ENCODE measurements around the gene SRSF5. TPM values are rescaled to one million over a fixed set of nuclear protein-coding genes. Genes with fewer than 3 reads are reported as not detected.

Gene SRSF5
- total RNA-seq, 1 experiment from 2014 or later = 389 TPM

DNA sequence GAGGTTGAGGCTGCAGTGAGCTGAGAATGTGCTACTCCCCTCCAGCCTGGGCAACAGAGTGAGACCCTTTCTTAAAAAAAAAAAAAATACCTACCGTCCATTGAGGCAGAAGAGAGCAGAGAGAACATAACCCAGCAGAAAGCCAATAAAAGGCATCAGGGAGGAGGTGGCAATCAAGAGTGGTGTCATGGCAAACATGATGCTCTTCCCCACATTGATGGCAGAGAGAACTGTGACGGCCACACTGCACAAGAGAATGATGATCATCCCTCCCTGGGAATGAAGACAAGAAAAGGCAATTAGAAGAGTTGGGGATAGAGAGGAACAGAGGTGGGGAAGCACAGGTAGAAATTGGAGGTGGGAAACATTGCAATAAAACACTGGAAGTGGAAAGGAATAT lies 12.1 kb downstream of the SRSF5 start:
- no peak overlapping the region for H2BK12ac ChIP-seq (ENCODE audit: insufficient read length, low read depth, low read length)
- H3K14ac ChIP-seq (ENCODE audit: insufficient read depth, low read length) = no peak overlapping the region
- H3K23me2 ChIP-seq (ENCODE audit: insufficient read length, low read depth, low read length, poor library complexity, severe bottlenecking) = no peaks in the 10 kb centered on the region
- H3K4me2 ChIP-seq (ENCODE audit: insufficient read depth, insufficient read length, low read length) = no peak overlapping the region
- no peaks in the 10 kb centered on the region for H3K79me1 ChIP-seq (ENCODE audit: insufficient read depth, low read depth, low read length, poor library complexity, severe bottlenecking)
- no peak overlapping the region for H3K4ac ChIP-seq (ENCODE audit: low read depth, low read length)
- no peak overlapping the region for H3K4me3 Mint-ChIP-seq
- no peaks in the 10 kb centered on the region for H4K20me1 ChIP-seq (ENCODE audit: control insufficient read depth, insufficient read depth, insufficient read length)
- no peak overlapping the region for H2BK5ac ChIP-seq (ENCODE audit: insufficient read length, low read length)
- no peak overlapping the region for H2BK20ac ChIP-seq (ENCODE audit: low read depth, low read length, poor library complexity, severe bottlenecking)
- no peak overlapping the region for H2AK5ac ChIP-seq (ENCODE audit: insufficient read length, low read length)
- peak overlapping the region in 1 of 3 experiments; percentile 1; a peak in 1 of 7 replicates for H3K27ac Mint-ChIP-seq
- no CpG with 5 or more reads among the region's 2 CpGs for WGBS (ENCODE audit: extremely low coverage, insufficient read length, low lambda C conversion rate)
- H4K91ac ChIP-seq (ENCODE audit: insufficient read length, low read depth, low read length) = no peak overlapping the region
- no peak for TF ChIP-seq CTCF (conservative IDR thresholded peaks at IDR 0.05)
- no peak overlapping the region for H3K27ac ChIP-seq (ENCODE audit: insufficient read length, low read depth, low read length)
- no peak overlapping the region for H3T11ph ChIP-seq (ENCODE audit: low read length)
- H3K27me3 Mint-ChIP-seq (ENCODE audit: low read depth) = no peaks in the 10 kb centered on the region
- H3K9ac ChIP-seq (ENCODE audit: extremely low read depth, insufficient read length, low read length) = no peak overlapping the region
- no peak overlapping the region for H3K23ac ChIP-seq (ENCODE audit: insufficient read length, low read depth, low read length)
- no peak overlapping the region for H2BK15ac ChIP-seq (ENCODE audit: low read depth, low read length)
- H3K9me3 Mint-ChIP-seq = no peaks in the 10 kb centered on the region
- no peak overlapping the region for H3K18ac ChIP-seq (ENCODE audit: insufficient read length, low read depth, low read length)
- H4K8ac ChIP-seq (replicated peaks; ENCODE audit: insufficient read length, low read depth, low read length) = no peak overlapping the region
- DNase-seq = no peak
- no peaks in the 10 kb centered on the region for H3K27me3 ChIP-seq (ENCODE audit: insufficient read depth, low read length)
- no peak overlapping the region for H3K56ac ChIP-seq (ENCODE audit: insufficient read length, low read depth, low read length)
- no peaks in the 10 kb centered on the region for H3K9me3 ChIP-seq (ENCODE audit: control insufficient read depth, low read depth, low read length)
- H3K4me1 ChIP-seq (ENCODE audit: insufficient read depth, low read length) = no peaks in the 10 kb centered on the region
- H3K36me3 Mint-ChIP-seq (ENCODE audit: insufficient read depth in 1 of 3, low read depth in 3 of 3) = peaks cover 20 to 57% (median 40%) of the 10 kb centered on the region in 3 experiments
- no peak overlapping the region for H2AFZ ChIP-seq (ENCODE audit: low read length)
- H3K4me1 Mint-ChIP-seq = no peaks in the 10 kb centered on the region
- no peaks in the 10 kb centered on the region; the same call in 1 of the 2 replicates for H3K79me2 ChIP-seq (ENCODE audit: insufficient read depth, low read length)
- no peak overlapping the region for H4K5ac ChIP-seq (ENCODE audit: insufficient read length, low read depth, low read length)
- no peak overlapping the region for H2BK120ac ChIP-seq (ENCODE audit: low read depth, low read length, poor library complexity, severe bottlenecking)
